Testis (tissue), 3 donors: ENCODE data around the gene DCAKD. TPM values are rescaled to one million over a fixed set of nuclear protein-coding genes. Genes with fewer than 3 reads are reported as not detected.

ENCODE experiments used
- DNase-seq: peaks from one replicate; pipeline ENCODE4 v3.0.0-alpha.2; 2019
- H3K27ac ChIP-seq, 2 donors: fragments of 200-600 bp; sonication (generic); one replicate each; pipeline ENCODE4 v1.5.1; 2019
- H3K27me3 ChIP-seq: fragments of 200-600 bp; sonication (generic); one replicate; pipeline ENCODE4 v1.5.1; 2019
- H3K36me3 ChIP-seq: fragments of 200-600 bp; sonication (generic); one replicate; pipeline ENCODE4 v1.5.1; 2017; ENCODE audit warnings: low read depth; ENCODE audit errors: missing control alignments
- H3K4me1 ChIP-seq: fragments of 200-600 bp; sonication (generic); one replicate; pipeline ENCODE4 v1.5.1; 2019
- H3K4me3 ChIP-seq, 2 donors: fragments of 200-600 bp; sonication (generic); one replicate each; pipeline ENCODE4 v1.5.1; 2017 to 2019
- H3K9me3 ChIP-seq: fragments of 200-600 bp; sonication (generic); one replicate; pipeline ENCODE4 v1.5.1; 2017
- POLR2A ChIP-seq: fragments of 450-650 bp; IDR thresholded peaks from one replicate; pipeline ENCODE4 v1.6.1; 2017; ENCODE audit warnings: antibody characterized with exemption, mild to moderate bottlenecking, moderate library complexity
- WGBS, 2 donors: methylation state at CpG; one replicate each; pipeline ENCODE4 v1.1.5; 2018; 5-methylcytosine and 5-hydroxymethylcytosine counted together
- intact Hi-C: fragments of 100-400 bp; cut with DNase I; formaldehyde crosslinking; loops from one replicate; pipeline ENCODE4 v1.15.1; 2023; ENCODE audit warnings: low total_unique reads
- polyA plus RNA-seq: library from polyadenylated mRNA; stranded (reverse); fragments of 350-450 nt; fragmentation: Illumina TruSeq; extraction: RNeasy Lipid Tissue Mini Kit (QIAGEN cat#74804); gene quantifications from one replicate; pipeline ENCODE4 v1.2.3, GENCODE V29; 2014; ENCODE audit warnings: low read depth, low replicate concordance; ENCODE audit not compliant: insufficient read depth
- total RNA-seq, 2 donors: library from RNA; depleted of rRNA; stranded (reverse); fragments of >200 nt; gene quantifications; one replicate each; pipeline ENCODE4 v1.2.3, GENCODE V29; 2016
- TF ChIP-seq, protein P1 (sequence below), 3 experiments: fragments of 450-650 bp in 2 of 3; fragments of 200-600 bp in 1 of 3; sonication (generic) in 1 of 3; IDR thresholded peaks; one replicate each; pipeline ENCODE4 v1.5.1; 2016 to 2019; ENCODE audit warnings: antibody characterized with exemption in 3 of 3, mild to moderate bottlenecking in 2 of 3, moderate library complexity in 1 of 3

The DCAKD gene
- total and polyA plus RNA-seq, 3 donors from 2014 or later: 33.2 to 72.5 (median 63.1) TPM

GRCh38 chr17:44998646-44999045 is 52.8 kb downstream of the DCAKD start:
- Histone ChIP-seq H3K4me3 (no peak overlapping the region), H3K9me3 (no peaks in the 10 kb centered on the region), H3K4me1 (no peaks in the 10 kb centered on the region), H3K27me3 (no peaks in the 10 kb centered on the region), H3K36me3 (no peaks in the 10 kb centered on the region), H3K27ac (no peak overlapping the region)
- TF ChIP-seq, protein P1, sequence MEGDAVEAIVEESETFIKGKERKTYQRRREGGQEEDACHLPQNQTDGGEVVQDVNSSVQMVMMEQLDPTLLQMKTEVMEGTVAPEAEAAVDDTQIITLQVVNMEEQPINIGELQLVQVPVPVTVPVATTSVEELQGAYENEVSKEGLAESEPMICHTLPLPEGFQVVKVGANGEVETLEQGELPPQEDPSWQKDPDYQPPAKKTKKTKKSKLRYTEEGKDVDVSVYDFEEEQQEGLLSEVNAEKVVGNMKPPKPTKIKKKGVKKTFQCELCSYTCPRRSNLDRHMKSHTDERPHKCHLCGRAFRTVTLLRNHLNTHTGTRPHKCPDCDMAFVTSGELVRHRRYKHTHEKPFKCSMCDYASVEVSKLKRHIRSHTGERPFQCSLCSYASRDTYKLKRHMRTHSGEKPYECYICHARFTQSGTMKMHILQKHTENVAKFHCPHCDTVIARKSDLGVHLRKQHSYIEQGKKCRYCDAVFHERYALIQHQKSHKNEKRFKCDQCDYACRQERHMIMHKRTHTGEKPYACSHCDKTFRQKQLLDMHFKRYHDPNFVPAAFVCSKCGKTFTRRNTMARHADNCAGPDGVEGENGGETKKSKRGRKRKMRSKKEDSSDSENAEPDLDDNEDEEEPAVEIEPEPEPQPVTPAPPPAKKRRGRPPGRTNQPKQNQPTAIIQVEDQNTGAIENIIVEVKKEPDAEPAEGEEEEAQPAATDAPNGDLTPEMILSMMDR (IDR thresholded peaks at IDR 0.05): no peak
- no peak for TF ChIP-seq POLR2A
- intact Hi-C loops: no loop called here
- no peak for DNase-seq

- Histone ChIP-seq H3K27me3 (no peaks in the 10 kb centered on the region), H3K9me3 (no peaks in the 10 kb centered on the region), H3K4me3 (no peak overlapping the region), H3K27ac (no peak overlapping the region), H3K36me3 (no peaks in the 10 kb centered on the region), H3K4me1 (no peaks in the 10 kb centered on the region)
- TF ChIP-seq POLR2A: no peak
- TF ChIP-seq, protein P1 (IDR thresholded peaks at IDR 0.05): no peak
- intact Hi-C loops: no loop called here
- WGBS, 2 donors: 64 to 68% methylated on average over 6 to 7 of the region's 7 CpGs
- no peak for DNase-seq
Measured at GRCh38 chr17:44997733-44998520, 53.5 kb downstream of the DCAKD start.

- H3K4me1 ChIP-seq: no peaks in the 10 kb centered on the region
- intact Hi-C loops: no loop called here
Measured at GRCh38 chr17:44996304-44996703, 55.1 kb downstream of the DCAKD start.

GRCh38 chr17:44995436-44996001 is 55.9 kb downstream of the DCAKD start:
- DNase-seq: no peak
- intact Hi-C loops: no loop called here
- Histone ChIP-seq H3K4me1 (no peaks in the 10 kb centered on the region), H3K36me3 (no peaks in the 10 kb centered on the region), H3K27ac (no peak overlapping the region), H3K27me3 (no peaks in the 10 kb centered on the region), H3K9me3 (no peaks in the 10 kb centered on the region), H3K4me3 (no peak overlapping the region)
- no peak for TF ChIP-seq POLR2A
- TF ChIP-seq, protein P1 (IDR thresholded peaks at IDR 0.05): no peak
- WGBS, 2 donors: 70 to 72% methylated on average over 4 to 11 of the region's 11 CpGs

More at GRCh38 chr17:44996304-44996703, 55.1 kb downstream of the DCAKD start:
- DNase-seq: no peak
- H3K9me3 ChIP-seq: no peaks in the 10 kb centered on the region
- H3K36me3 ChIP-seq: no peaks in the 10 kb centered on the region
- 70 to 82% methylated on average over 8 to 10 of the region's 10 CpGs for WGBS, 2 donors
- TF ChIP-seq POLR2A: no peak
- TF ChIP-seq, protein P1 (IDR thresholded peaks at IDR 0.05): no peak
- H3K27ac ChIP-seq: no peak overlapping the region
- no peaks in the 10 kb centered on the region for H3K27me3 ChIP-seq
- H3K4me3 ChIP-seq: no peak overlapping the region
